Dedifferentiated amniotic fluid mesenchymal stem cell (primary cell): ENCODE measurements around the gene APOL2.
"Not testable (repeated sequence)": the region's sequence is repeated elsewhere in the genome, so short reads cannot be mapped to it uniquely, and the experiment has no call there.

ENCODE experiments used
- DNase-seq: peaks from one replicate; pipeline ENCODE4 v3.0.0-alpha.2; 2016; ENCODE audit errors: extremely low spot score

Gene APOL2

GRCh38 chr22:36239150-36239400 is 252 bp downstream of the APOL2 start:
- no peak for DNase-seq

- no peak for DNase-seq
These were observed 766 bp downstream of the APOL2 start for GRCh38 chr22:36238373-36239149.

GRCh38 chr22:36237462-36238372 is 1.6 kb downstream of the APOL2 start:
- peak; percentile 43 for DNase-seq

- DNase-seq = no peak
These were observed 2.7 kb downstream of the APOL2 start for GRCh38 chr22:36236388-36237319.

GRCh38 chr22:36235585-36235984 is 3.7 kb downstream of the APOL2 start:
- DNase-seq = no peak

DNA sequence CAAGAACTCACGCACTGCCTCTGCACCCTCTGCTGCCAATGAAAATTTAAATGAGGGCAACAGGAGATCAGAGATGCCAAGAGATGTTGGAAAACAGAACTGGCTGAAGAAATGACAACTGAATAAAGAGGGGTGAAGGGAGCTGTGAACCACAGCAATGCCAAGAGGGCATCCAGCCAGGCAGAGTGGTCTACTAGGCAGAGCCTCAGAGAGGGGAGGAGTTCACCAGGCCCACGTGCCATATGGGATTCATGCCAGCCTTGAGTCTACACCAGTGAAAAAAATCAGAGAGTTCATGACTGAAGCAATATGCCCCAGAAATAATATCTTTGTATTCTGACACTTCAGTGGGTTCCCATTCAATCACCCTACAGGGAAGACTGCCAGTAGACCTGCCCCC is 4.4 kb downstream of the APOL2 start:
- DNase-seq = no peak

- DNase-seq = no peak
These were observed 5.1 kb downstream of the APOL2 start for GRCh38 chr22:36234213-36234612.

- DNase-seq = no peak
These were observed 5.5 kb downstream of the APOL2 start for GRCh38 chr22:36233796-36234195.

GRCh38 chr22:36232715-36233401 is 6.5 kb downstream of the APOL2 start:
- DNase-seq = no peak

GRCh38 chr22:36231051-36231450 is 8.3 kb downstream of the APOL2 start:
- DNase-seq = not testable (repeated sequence)

- DNase-seq = not testable (repeated sequence)
These were observed 9.7 kb downstream of the APOL2 start for GRCh38 chr22:36229649-36230048.

DNA sequence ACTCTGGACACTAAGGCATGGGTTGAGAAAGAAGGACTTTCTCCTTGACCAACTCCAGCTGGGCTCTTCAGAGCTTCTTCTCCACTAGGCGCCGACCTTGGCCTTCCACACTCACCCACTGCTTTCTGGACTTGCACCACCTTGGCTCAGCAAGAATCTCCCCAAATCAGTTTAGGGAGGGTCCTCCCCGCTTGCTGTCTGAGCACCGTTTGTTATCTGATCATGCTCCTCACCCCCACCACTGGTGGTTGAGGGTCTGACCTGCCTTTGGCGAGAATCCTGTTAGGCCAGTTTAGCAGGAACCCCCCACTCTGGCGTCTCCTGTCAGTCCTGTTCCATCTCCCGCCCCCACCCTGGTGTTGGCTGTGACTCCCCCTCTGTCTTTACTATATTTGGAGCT is 10.4 kb downstream of the APOL2 start:
- no peak for DNase-seq

DNA sequence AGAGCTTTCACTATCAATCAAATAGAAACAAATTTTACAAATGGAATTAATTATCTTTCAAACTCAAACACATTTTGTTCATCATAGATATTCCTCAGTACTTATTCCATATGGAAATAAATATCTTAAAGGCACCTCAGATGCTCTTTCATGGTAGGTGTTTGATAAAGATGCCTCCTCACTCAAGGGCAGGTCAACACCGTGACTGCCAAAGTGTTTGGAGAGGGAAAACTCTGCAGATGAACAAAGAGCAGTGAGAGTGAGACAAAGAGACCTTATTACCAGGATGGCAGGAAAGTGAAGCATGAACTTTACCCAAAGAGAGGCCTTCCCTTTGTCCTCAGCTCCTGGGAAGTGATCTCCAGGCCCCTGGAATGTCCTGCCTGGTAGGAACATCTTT is 11.0 kb downstream of the APOL2 start:
- DNase-seq = not testable (repeated sequence)

DNA sequence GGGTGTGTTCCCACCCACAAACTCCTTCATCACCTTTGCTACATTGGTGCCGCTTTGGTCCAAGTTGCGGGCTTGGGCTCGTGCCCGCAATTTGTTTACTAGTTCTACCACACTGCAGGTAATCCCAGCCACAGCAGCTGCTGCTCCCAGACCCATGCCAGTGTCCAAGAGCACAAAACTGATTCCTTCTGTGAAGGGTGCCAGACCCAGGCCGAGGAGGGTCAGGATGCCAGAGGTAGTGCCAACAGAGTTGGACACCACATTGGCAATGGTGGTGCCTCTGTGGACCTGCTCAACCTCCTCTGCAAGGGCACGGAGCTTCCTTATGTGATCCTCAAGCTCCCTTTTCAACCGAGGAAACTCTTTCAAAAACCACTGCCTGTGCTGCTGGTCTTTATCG is 11.5 kb downstream of the APOL2 start:
- DNase-seq = no peak

DNA sequence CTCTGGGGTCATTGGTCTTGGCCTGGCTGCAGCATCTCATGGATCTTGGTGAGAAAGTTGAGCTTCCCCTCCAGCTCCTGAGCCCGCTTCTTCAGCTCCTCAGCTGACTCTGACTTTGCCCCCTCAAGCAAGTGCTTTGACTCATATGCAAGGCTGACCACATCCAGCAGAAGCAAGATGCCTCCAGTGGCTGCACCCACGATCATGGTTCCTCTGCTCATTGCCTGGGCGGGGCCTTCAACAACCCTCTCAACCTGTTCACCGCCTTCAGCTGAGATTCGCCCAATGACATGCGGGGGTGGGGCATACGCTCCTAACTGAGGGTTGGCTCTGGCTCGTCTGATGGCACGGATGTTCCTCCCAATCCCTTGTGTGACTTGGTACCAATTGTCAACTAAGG is 11.9 kb downstream of the APOL2 start:
- no peak for DNase-seq

DNA sequence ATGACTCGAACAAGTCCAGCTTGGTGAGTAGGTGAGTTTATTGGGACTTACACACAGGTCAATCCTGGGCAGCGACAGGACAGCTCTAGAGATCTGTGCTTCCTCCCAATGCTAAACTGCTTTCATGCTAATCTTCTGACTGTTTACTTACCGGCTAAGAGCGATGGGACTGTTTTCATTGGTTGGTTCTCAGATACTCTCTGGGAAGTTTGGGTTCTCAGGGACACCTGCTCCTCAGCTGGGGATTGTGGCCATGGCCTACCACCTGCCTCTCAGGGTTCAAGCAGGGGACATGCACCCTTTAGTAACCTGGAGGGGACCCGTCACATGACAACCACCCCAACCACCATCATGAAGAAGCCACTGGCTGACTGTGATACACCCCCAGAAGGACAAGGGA is 13.1 kb downstream of the APOL2 start:
- DNase-seq = no peak

DNA sequence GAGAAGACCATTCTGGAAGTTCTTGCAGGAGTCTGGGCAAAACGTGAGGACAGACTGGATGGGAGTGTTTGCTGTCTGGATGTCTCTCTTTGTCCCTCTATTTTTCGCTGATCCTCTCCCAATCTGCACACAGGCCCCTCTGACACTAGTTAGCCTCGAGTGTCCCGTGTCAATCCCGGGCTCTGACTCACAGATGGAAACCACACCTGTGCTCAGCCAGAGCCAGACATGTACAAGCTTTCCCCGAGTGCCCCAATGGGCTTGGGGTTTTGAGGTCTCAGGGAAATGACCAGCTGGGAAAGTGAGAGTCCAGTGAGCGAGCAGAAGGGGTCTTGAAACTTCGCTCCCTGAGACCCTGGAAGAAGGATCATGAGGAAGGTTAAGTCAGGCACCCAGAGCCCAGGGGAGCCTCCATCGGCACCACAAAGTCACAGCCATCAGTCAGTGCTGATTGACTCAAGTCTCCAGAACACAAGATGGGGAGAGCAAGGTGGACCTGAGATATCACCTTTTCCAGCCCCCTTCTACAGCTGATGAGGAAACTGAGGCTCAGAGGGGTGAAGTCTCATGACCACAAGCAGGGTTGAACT is 13.9 kb downstream of the APOL2 start:
- DNase-seq = no peak

DNA sequence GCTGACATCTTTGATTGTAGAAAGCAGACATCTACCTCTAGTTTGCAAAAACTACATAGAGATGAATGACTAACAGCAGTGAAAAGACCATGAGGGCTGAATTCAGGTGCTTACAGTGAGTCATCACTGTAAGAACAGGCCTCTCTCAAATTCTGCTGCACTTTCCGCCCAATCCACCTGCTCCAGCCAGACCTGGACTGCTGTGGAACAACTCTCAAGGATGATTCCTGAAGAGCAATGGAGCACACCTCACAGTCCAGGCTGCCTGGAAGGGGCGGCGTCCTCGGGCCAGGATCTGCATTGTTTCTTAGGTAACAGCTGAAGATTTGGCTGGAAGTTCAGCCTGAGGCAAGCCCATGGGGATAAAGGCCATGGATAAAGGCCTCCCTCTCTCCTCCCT is 15.1 kb downstream of the APOL2 start:
- DNase-seq = no peak

DNA sequence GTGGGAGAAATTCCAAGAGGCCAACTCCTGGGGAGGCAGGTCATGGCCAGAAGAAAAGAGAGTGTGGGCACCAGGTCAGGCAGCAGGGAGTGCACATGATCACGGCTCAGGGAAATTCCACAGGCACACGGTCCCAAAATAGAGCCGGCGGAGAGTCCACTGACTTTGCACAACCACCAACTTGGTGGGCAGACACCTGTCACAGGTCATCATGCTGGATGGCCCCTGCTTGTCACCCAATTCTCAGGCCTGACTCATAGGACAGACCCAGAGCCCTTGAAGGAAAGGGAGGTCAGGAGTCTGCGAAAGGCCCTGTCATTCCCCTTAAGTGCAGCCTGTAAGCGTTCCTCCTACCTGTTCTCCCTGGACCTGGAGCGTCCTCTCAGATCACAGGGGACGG is 15.8 kb downstream of the APOL2 start:
- no peak for DNase-seq

- DNase-seq = no peak
These were observed 16.4 kb downstream of the APOL2 start for GRCh38 chr22:36222887-36223450.
